Medulla oblongata (tissue), 1 donor: ENCODE measurements around the gene SLC35B4.

Experiments
- DNase-seq: peaks from one replicate; pipeline ENCODE4 v3.0.0-alpha.2; 2015; ENCODE audit errors: extremely low spot score

The SLC35B4 gene

DNA sequence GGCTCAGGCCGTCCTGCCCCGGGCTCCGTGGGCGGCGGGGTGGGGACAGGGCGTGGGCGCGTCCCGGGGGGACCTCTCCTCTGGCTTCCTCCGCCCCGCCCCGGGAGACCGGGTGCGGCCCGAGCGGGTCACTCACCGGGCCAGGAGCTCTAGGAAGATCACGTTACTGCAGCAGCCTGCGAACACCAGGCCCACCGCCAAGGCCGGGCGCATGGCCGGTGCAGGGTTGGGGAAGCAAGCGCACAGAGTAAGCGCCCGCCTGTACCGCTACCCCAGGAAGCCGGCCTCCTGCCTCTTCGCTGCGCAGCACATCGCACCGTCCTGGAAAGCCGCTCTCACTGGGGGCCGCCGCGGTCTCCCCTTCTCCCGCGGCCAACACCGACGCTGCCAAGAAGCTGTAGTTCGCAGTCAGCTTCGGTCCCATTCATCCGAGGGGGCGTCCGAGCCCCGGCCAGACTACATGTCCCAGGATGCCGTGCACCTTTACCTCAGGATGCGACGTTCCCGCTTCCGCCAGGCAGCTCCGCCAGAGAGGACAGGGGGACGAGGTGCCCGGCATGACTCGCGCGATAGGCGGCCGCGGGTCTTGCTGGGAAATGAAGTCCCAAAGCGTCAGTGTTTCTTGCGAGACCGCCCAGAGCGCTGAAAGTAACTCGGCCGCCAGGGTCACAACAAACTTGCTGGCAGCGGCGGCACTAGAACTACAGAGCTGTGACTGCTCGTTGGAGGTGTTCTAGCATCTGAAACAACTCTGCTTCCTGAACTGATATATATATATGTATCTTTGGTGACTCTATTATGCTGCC lies at the start of gene SLC35B4:
Gene SLC35B4 (minus strand): TSS at position 392 of the 806 bp plus-strand sequence. CDS start 179 bp downstream, at position 213.
- DNase-seq, result peak; percentile 99

DNA sequence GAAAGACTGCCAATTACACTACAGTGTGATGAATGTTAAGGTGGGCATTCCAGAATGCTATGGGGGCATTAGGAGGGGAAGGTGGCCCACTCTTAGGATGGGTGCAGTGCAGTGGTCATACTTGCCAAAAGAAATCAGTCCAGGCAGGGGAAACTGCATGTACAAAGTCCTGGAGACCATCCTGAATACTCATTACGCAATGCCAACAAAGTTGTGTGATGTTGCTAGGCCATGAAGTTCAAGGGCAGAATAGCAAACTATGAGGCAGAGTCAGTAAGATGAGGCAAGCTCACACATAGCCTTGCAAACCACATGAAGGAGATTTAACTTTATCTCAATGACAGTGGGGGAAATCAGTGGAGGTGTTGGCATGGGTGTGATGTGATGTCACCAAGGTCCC lies 49.8 kb upstream of the SLC35B4 start:
- DNase-seq, result no peak

GRCh38 chr7:134365341-134366054 lies 48.8 kb upstream of the SLC35B4 start:
- no peak for DNase-seq

DNA sequence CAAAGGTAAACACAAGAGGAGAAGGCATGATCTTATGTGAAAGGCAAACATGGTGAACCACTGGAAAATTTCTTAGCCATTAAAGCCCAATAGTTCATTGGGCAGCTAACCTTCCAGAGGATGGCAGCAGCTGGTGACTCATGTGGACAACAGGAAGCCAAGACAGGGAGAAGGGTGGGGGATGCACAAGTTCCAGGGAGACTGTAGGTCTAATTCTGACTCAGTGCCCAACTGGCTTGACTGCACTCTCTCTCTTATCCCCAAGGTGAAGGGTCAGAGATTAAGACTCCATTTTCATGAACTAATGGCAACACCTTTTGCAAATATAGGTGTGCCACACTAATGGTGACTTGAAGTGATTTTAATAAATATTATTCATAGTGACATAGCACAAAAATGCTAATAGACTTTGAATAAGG lies 47.9 kb upstream of the SLC35B4 start:
- no peak for DNase-seq

DNA sequence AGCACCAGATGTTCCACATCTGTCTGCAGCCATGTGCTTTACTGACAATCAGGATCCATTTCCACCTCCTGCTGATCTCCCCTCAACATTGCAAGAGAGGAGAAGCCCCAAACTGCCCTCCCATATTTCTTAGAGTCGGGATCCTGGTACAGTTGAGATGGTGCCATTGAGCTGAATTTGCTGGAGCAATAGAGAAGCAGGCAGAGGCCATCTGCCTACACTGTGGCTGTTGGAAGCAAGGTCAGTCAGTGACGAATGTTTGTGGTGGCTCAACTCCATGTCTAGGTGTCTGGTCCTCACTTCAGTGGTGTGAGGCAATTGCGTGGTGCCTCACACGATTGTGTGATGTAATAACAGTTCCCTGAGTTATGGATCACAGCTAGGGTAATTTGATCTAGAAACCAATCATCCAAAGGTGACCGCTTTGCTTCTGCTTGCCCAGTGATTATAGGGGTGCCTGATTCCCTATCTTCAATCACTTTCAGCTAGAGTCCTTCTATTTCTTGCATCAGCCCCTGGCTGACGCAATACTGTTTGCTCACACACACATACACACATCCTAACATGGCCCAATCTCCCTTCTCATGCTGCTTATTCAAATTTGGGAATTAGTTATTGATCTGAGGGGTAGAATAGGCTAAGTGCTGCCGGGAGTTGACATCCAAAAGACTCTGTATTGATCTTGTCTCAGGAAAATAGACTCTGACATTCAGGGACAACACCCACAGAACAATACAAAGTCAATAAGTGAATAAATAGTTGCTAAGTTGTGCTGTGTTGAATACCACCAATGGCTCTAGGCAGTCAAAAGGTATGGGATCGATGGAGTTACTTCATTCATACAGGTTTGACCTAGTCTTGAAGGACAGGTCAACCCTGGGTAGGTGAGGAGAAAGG lies 46.1 kb upstream of the SLC35B4 start:
- DNase-seq, result no peak

DNA sequence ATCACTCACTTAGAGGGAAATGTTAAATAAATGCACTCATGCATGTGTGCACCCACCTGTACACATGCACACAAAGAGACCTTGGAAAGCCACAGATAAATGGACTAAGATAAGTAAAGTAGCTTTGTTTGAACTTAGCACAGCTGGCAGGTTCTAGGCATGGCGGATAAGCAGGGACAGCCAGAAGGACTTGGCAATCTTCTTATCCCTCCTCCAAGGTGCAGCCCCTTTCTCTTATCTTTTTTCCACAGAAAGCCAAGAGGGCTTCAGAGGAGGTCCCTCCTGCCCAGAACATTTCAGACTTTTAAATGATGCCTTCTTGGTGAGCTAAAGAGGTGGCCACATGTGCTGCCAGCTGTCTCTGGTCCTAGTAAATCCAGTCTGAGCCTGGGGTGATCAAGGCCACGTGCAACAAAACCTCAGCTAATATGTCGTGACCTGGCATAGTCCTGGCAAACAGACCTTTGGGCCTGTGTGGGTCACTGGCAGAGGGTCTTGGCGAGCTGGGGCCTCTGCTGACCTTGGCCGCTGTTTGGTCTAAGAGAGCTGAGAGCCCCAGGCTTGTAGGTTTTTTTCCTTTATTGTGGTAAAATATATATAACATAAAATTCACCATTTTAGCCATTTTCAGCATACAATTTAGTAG lies 43.2 kb upstream of the SLC35B4 start:
- DNase-seq, result no peak

GRCh38 chr7:134357486-134357885 lies 40.8 kb upstream of the SLC35B4 start:
- DNase-seq, result no peak

- DNase-seq, result no peak
Measured at GRCh38 chr7:134356421-134356936, 39.7 kb upstream of the SLC35B4 start.

DNA sequence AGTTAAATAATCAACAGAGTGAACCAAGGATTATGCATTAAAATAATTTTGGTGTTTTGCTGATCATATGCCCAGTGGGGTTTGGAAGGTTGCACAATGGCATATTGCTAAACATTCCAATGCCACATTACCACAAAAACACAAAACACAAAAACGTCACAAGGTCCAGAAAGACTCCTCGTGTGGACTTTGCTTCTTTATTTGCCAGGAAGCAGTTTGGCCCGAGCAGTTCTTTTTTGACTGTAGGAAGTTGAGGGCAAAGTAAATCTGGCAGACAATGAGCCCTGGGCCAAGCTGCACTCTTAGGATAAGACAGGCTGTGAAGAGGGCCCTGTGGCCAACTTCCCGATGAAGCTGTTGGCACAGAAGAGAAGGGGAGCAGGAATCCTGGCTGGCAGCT lies 39.2 kb upstream of the SLC35B4 start:
- peak; percentile 55 for DNase-seq

DNA sequence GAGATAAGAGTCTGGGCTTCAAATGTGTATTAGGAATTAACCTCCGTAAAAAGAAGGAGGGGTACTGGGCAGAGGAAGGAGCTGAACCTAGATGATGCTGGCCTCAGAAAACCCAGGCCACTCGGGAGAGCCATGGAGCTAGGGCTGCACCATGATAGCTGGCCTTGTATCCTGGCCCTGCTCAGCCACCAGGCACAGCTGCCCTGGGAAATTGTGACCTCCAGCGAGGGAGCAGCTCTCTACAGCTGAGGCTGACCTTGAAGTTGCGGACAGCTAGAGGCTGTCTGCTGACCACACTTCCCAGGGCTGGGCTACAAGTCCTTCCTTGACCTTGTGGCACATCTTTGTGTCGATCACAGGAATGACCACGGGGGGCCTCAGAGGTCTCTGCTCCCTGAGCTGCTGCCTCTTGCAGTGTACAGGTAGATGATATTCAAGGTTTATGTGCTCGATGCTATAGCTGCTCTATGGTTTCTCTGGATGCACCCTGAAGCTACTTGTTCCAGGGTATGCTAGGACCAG lies 38.3 kb upstream of the SLC35B4 start:
- DNase-seq, result no peak

GRCh38 chr7:134353411-134353810 lies 36.7 kb upstream of the SLC35B4 start:
- no peak for DNase-seq

DNA sequence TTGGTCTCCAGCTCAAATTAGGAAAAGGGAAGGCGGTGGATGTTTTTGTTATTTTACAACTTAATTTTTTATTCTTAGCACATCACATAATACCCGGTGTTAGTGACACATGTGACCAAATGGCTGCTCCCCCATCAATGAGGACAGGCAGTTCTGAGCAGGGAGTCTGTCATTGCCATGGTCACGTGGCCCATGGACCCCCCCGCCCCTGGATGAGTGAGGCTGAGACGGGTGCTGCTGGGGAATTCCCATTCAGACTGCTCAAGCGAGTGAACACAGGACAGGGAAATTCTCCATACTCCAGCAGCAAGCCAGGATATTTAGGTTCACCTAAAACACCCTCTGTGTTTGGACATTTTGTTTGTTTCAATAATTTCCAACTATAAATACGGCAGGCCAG lies 34.7 kb upstream of the SLC35B4 start:
- peak; percentile 28 for DNase-seq

- DNase-seq, result no peak
Measured at GRCh38 chr7:134350709-134351108, 34.0 kb upstream of the SLC35B4 start.

DNA sequence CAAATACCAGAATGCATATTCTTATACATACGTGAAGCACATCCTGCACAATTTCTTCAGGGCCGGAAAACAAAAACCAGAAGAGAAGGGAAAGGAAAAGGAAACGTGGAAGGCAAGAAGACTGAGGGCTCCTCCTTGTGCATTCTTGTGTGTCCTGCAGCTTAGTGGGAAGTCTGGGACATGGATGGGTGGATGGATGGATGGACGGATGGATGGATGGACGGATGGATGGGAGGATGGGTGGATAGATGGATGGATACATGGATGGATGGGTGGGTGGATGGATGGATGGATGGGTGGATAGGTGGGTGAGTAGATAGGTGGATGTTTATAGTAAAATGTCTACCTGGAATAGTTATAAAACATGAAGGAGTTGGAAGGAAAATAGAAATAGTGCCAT lies 30.8 kb upstream of the SLC35B4 start:
- DNase-seq, result no peak

DNA sequence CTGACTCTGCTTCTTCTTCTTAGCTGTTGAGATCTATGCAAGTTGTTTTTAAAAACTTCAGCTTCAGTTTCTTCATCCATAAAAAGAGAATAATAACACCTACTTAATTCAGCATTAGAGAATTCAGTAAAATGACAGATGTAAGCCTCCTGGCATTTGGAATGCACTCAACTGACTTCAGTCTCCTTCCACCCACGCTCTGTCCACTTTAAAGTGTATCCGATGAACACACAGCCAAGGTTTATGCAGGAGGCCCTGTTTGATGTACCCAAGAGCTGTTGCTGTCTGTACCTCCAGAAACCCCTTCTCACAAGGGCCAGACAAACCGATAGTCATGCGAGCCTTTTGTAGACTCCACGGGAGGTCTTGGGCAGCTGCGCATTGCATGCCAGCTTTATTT lies 27.1 kb upstream of the SLC35B4 start:
- no peak for DNase-seq

DNA sequence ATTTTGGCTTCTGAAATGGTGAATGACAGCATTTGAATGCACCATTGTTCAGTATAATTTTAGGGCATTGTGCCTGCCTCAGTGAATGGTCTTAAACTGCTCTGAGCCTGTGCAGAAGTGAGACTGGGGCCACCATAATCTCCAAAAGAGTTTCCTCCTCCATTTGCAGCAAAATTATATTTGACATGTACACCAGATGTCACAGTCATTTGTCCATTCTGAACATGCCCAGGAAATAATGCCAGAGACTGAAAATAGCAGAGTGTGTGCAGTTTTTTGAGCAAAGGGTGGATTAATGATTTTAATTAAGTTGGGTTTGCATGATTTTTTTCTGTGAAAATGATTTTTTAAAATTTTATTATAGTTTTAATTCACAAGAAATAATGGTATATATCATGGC lies 26.4 kb upstream of the SLC35B4 start:
- DNase-seq, result no peak

- no peak for DNase-seq
Measured at GRCh38 chr7:134339475-134339874, 22.7 kb upstream of the SLC35B4 start.

- DNase-seq, result no peak
Measured at GRCh38 chr7:134337980-134338379, 21.2 kb upstream of the SLC35B4 start.

DNA sequence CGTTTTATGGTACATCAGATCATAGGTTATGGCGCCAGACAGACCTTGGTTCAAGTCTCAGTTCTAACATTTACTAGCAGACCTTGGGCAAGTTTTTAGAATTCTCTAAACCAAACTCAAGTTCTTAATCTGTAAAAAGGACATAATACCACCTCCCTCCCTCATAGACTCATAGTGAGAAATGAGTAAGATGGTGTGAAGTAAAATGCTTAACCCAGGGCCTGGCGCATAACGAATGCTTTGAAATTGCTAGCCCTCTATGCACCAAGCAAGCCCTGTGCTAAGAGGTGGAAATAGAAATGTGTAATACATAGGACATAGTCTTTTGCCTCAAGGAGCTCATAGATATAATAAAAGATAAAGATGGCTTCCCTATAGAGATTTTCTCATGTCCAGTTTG lies 17.7 kb upstream of the SLC35B4 start:
- DNase-seq, result no peak

DNA sequence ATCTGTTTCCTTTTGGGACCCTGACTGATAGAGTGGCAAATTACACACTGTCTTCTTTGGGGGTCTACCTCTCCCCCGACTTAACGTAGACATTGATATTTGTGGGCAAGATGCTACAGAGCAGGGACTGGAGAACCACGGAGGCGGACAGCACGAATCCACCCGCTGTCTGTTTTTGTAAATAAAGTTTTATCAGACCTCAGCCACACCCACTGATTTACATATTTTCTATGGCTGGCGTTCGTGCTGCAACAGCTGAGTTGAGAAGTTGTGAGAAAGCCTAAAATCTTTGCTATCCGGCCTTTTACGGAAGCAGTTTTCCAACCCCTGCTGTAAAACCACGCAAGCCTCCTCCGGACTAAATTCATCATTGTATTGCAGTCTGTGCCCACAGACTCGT lies 17.2 kb upstream of the SLC35B4 start:
- DNase-seq, result no peak

GRCh38 chr7:134332892-134333291 lies 16.2 kb upstream of the SLC35B4 start:
- DNase-seq, result no peak
